Natural killer cell (primary cell): ENCODE measurements around the gene SPECC1L. TPM values are rescaled to one million over a fixed set of nuclear protein-coding genes. Genes with fewer than 3 reads are reported as not detected.

Source experiments
- ATAC-seq, 3 donors: fragments of 150-1000 bp in 2 of 3; fragments of 200-7000 bp in 1 of 3; cut with Tn5 transposase; 1 replicate in 1 of 3; 2 replicates in 2 of 3; pipeline ENCODE4 v1.10.0; 2021; ENCODE audit warnings: mild to moderate bottlenecking in 2 of 3, moderate library complexity in 2 of 3
- DNase-seq, 2 donors: peaks; one replicate each; pipeline versions ENCODE4 v3.0.0 to v3.0.0-alpha.2; 2013 to 2021; ENCODE audit warnings: mixed read lengths in 1 of 2
- H3K27ac ChIP-seq: one replicate; pipeline ENCODE4 v1.5.1; 2013; ENCODE audit warnings: mild to moderate bottlenecking, low read length
- H3K27me3 ChIP-seq: one replicate; pipeline ENCODE4 v1.6.1; 2013; ENCODE audit warnings: low read length; ENCODE audit not compliant: control insufficient read depth, insufficient read depth
- H3K36me3 ChIP-seq: one replicate; pipeline ENCODE4 v1.6.1; 2013; ENCODE audit warnings: low read length; ENCODE audit not compliant: control insufficient read depth, insufficient read depth
- H3K4me1 ChIP-seq: one replicate; pipeline ENCODE4 v1.6.1; 2013; ENCODE audit warnings: low read length; ENCODE audit not compliant: control insufficient read depth, insufficient read depth
- H3K4me3 ChIP-seq: one replicate; pipeline ENCODE4 v1.5.1; 2013; ENCODE audit warnings: low read length
- H3K9me3 ChIP-seq: one replicate; pipeline ENCODE4 v1.6.1; 2013; ENCODE audit warnings: low read length; ENCODE audit not compliant: control insufficient read depth, insufficient read depth
- H3K27ac Mint-ChIP-seq, 2 donors: one replicate each; pipeline ENCODE4 v1.8.0; 2022; ENCODE audit warnings: mild to moderate bottlenecking in 2 of 2, mixed read lengths in 2 of 2, moderate library complexity in 1 of 2
- H3K27me3 Mint-ChIP-seq, 2 donors: one replicate each; pipeline ENCODE4 v1.8.0; 2022; ENCODE audit warnings: low read depth in 2 of 2, mixed read lengths in 2 of 2
- H3K36me3 Mint-ChIP-seq: one replicate; pipeline ENCODE4 v1.8.0; 2022; ENCODE audit warnings: mixed read lengths
- H3K4me1 Mint-ChIP-seq, 2 donors: one replicate each; pipeline ENCODE4 v1.8.0; 2022; ENCODE audit warnings: mixed read lengths in 2 of 2
- H3K4me3 Mint-ChIP-seq: one replicate; pipeline ENCODE4 v1.8.0; 2022; ENCODE audit warnings: mild to moderate bottlenecking, moderate library complexity, mixed read lengths
- H3K9me3 Mint-ChIP-seq, 2 donors: one replicate each; pipeline ENCODE4 v1.8.0; 2022; ENCODE audit warnings: mixed read lengths in 2 of 2
- CTCF ChIP-seq: fragments of 200-600 bp; IDR thresholded peaks from one replicate; pipeline ENCODE4 v1.8.0; 2022; ENCODE audit warnings: antibody characterized with exemption
- WGBS: methylation state at CpG from one replicate; pipeline ENCODE4 v1.1.7; 2013; ENCODE audit warnings: missing lambda C conversion rate; ENCODE audit not compliant: insufficient coverage; 5-methylcytosine and 5-hydroxymethylcytosine counted together
- intact Hi-C: fragments of 100-400 bp; cut with micrococcal nuclease; formaldehyde crosslinking; loops from one replicate; pipeline ENCODE4 v1.14.2; 2022
- total RNA-seq, 4 donors: library from RNA; stranded (reverse); fragments of 120-200 nt in 1 of 4; gene quantifications; one replicate each; pipeline versions ENCODE4 v1.2.3 to v1.2.4, GENCODE V29; 2013 to 2022

SPECC1L gene
- total RNA-seq, 3 donors from 2014 or later (not counting 1 experiment from before 2014, with no cell fraction given): 46.1 to 52.9 (median 48.5) TPM

- Mint-ChIP-seq H3K27ac (peak within 1 kb of the TSS; percentile 73 to 94), H3K36me3 (no peaks in the 10 kb centered on the region), H3K9me3 (no peaks in the 10 kb centered on the region), H3K4me3 (peak within 1 kb of the TSS; percentile 82), H3K4me1 (peaks cover 37 to 58% of the 10 kb centered on the region in 2 donors), H3K27me3 (peaks cover 9 to 11% of the 10 kb centered on the region in 2 donors)
- peak; percentile 67 to 94 for DNase-seq
- H3K27me3 ChIP-seq: no peaks in the 10 kb centered on the region
- WGBS: 2% methylated on average over 22 of the region's 22 CpGs
- peak within 1 kb of the TSS; percentile 51 for H3K4me3 ChIP-seq
- no peaks in the 10 kb centered on the region for H3K9me3 ChIP-seq
- H3K4me1 ChIP-seq: peaks cover 88% of the 10 kb centered on the region
- intact Hi-C loops: no loop called here
- no peak for TF ChIP-seq CTCF
- H3K36me3 ChIP-seq: no peaks in the 10 kb centered on the region
- peak within 1 kb of the TSS; percentile 94 for H3K27ac ChIP-seq
- ATAC-seq: peak; percentile 73 to 82 (median 76)
These were observed 157.0 kb downstream of the SPECC1L start, which contains the start of gene ADORA2A for GRCh38 chr22:24427500-24428164. TSS of gene ADORA2A (plus strand) at chr22:24427599. CDS start at chr22:24433405, 5,806 bp downstream.

GRCh38 chr22:24428751-24429410, 158.2 kb downstream of the SPECC1L start:
- ATAC-seq (no peak), DNase-seq (no peak)
- no peaks in the 10 kb centered on the region for H3K36me3 Mint-ChIP-seq
- peak overlapping the region; percentile 82 for H3K4me3 Mint-ChIP-seq
- Histone ChIP-seq H3K4me1 (peaks cover 97% of the 10 kb centered on the region), H3K4me3 (peak overlapping the region; percentile 51), H3K36me3 (no peaks in the 10 kb centered on the region), H3K27ac (peak overlapping the region; percentile 94), H3K9me3 (no peaks in the 10 kb centered on the region), H3K27me3 (no peaks in the 10 kb centered on the region)
- TF ChIP-seq CTCF: no peak
- WGBS: 58% methylated on average over 11 of the region's 11 CpGs
- H3K4me1 Mint-ChIP-seq: peaks cover 42 to 64% of the 10 kb centered on the region in 2 donors
- H3K9me3 Mint-ChIP-seq: no peaks in the 10 kb centered on the region
- H3K27ac Mint-ChIP-seq: peak overlapping the region; percentile 29 to 94
- peaks cover 9% of the 10 kb centered on the region in 2 donors for H3K27me3 Mint-ChIP-seq
- intact Hi-C loops: no loop called here

- ATAC-seq (no peak), DNase-seq (peak in 1 of 2 donors; percentile 70)
- H3K27ac Mint-ChIP-seq: peak overlapping the region in 1 of 2 donors; percentile 63
- H3K9me3 ChIP-seq: no peaks in the 10 kb centered on the region
- H3K36me3 ChIP-seq: no peaks in the 10 kb centered on the region
- H3K4me3 ChIP-seq: no peak overlapping the region
- peaks cover 9% of the 10 kb centered on the region in 2 donors for H3K27me3 Mint-ChIP-seq
- peaks cover 99% of the 10 kb centered on the region for H3K4me1 ChIP-seq
- H3K27me3 ChIP-seq: no peaks in the 10 kb centered on the region
- TF ChIP-seq CTCF: no peak
- peak overlapping the region; percentile 82 for H3K4me3 Mint-ChIP-seq
- no peaks in the 10 kb centered on the region for H3K36me3 Mint-ChIP-seq
- peak overlapping the region; percentile 3 for H3K27ac ChIP-seq
- H3K9me3 Mint-ChIP-seq: no peaks in the 10 kb centered on the region
- 84% methylated on average over 22 of the region's 22 CpGs for WGBS
- H3K4me1 Mint-ChIP-seq: peaks cover 50 to 72% of the 10 kb centered on the region in 2 donors
- intact Hi-C loops: no loop called here
These were observed 159.1 kb downstream of the SPECC1L start for GRCh38 chr22:24429411-24430365.
